AG04450 (cell line): ENCODE data around the gene MYO10. TPM values are rescaled to one million over a fixed set of nuclear protein-coding genes. Genes with fewer than 3 reads are reported as not detected.
"Not testable (repeated sequence)": the region's sequence is repeated elsewhere in the genome, so short reads cannot be mapped to it uniquely, and the experiment has no call there.

Source experiments
- CTCF ChIA-PET: fragments of 300-600, 350-600 bp; formaldehyde crosslinking; extraction: SDS; loops from one replicate; lab custom pipeline; 2022; ENCODE audit warnings: antibody characterized with exemption, inconsistent platforms; lab: Charles Lee
- POLR2A ChIA-PET: fragments of 350-600 bp; formaldehyde crosslinking; extraction: SDS; loops from one replicate; lab custom pipeline; 2021; ENCODE audit warnings: antibody characterized with exemption, inconsistent platforms; lab: Yijun Ruan, JAX
- DNase-seq: peaks from one replicate; pipeline ENCODE4 v3.0.0-alpha.2; 2011; ENCODE audit warnings: low read depth, low spot score
- H3K27ac ChIP-seq: one replicate; pipeline ENCODE4 v1.5.1; 2012; ENCODE audit warnings: low read depth, low read length, control low read depth
- H3K27me3 ChIP-seq: one replicate; pipeline ENCODE4 v1.6.0; 2012; ENCODE audit warnings: low read length; ENCODE audit not compliant: control insufficient read depth, insufficient read depth
- H3K4me3 ChIP-seq: 2 replicates; pipeline ENCODE4 v1.5.1; 2011; ENCODE audit warnings: mild to moderate bottlenecking, low read depth, low read length, control low read depth
- H3K9me3 ChIP-seq: 2 replicates; pipeline ENCODE4 v1.5.1; 2012; ENCODE audit warnings: low read length; ENCODE audit not compliant: control insufficient read depth, insufficient read depth
- polyA plus RNA-seq: library from polyadenylated mRNA; depleted of rRNA; stranded (reverse); fragments of >200 nt; gene quantifications from 2 replicates; pipeline ENCODE4 v1.2.3, GENCODE V29; 2011
- TF ChIP-seq, protein P1 (sequence below): IDR thresholded peaks from 2 replicates; pipeline ENCODE4 v1.5.1; 2011; ENCODE audit warnings: low read depth, low read length, control low read depth, inconsistent platforms

The MYO10 gene
- polyA plus RNA-seq, 1 experiment: 37.0 TPM

DNA sequence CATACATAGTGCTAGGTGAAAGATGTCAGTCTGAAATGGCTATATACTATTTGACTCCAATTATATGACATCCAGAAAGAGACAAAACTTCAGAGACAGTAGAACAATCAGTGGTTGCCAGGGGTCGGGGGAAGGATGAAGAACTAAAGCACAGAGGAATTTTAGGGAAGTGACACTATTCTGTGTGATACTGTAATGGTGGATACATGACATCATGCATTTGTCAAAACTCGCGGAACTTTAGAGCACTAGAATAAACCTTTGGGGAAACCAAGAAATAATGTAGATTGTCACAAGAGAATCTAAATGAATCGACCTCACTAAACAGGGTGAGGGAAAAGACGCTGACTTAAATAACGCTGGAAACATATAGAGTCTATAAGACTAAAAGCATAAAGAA, 212.3 kb downstream of the MYO10 start:
- ChIA-PET CTCF (no interaction called here), POLR2A (no interaction called here)
- no peak overlapping the region for H3K27ac ChIP-seq
- no peaks in the 10 kb centered on the region for H3K27me3 ChIP-seq
- TF ChIP-seq, protein P1, sequence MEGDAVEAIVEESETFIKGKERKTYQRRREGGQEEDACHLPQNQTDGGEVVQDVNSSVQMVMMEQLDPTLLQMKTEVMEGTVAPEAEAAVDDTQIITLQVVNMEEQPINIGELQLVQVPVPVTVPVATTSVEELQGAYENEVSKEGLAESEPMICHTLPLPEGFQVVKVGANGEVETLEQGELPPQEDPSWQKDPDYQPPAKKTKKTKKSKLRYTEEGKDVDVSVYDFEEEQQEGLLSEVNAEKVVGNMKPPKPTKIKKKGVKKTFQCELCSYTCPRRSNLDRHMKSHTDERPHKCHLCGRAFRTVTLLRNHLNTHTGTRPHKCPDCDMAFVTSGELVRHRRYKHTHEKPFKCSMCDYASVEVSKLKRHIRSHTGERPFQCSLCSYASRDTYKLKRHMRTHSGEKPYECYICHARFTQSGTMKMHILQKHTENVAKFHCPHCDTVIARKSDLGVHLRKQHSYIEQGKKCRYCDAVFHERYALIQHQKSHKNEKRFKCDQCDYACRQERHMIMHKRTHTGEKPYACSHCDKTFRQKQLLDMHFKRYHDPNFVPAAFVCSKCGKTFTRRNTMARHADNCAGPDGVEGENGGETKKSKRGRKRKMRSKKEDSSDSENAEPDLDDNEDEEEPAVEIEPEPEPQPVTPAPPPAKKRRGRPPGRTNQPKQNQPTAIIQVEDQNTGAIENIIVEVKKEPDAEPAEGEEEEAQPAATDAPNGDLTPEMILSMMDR: no peak
- DNase-seq: no peak
- H3K9me3 ChIP-seq: no peaks in the 10 kb centered on the region
- no peak overlapping the region for H3K4me3 ChIP-seq

DNA sequence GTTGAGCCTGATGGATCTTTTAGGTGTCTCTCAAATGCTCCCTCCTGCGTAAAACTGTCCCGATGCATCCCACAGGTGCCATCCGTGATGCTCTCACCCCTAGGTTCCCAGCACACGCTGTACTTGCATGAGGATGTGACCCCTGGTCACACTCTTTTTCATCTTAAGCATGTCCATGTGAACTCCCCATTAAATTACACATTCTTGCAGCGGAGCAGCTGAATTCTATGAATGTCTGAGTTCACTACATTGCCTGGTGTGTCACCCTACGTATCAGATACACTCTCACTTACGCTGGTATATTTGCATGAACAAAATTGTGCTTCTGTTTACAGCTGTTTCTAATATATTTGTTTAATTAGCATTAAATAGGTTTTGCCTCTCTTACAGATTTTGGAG, 214.0 kb downstream of the MYO10 start:
- H3K27ac ChIP-seq: no peak overlapping the region
- H3K4me3 ChIP-seq: no peak overlapping the region
- ChIA-PET POLR2A (no interaction called here), CTCF (no interaction called here)
- TF ChIP-seq, protein P1: no peak
- no peaks in the 10 kb centered on the region for H3K9me3 ChIP-seq
- DNase-seq: no peak
- H3K27me3 ChIP-seq: no peaks in the 10 kb centered on the region

DNA sequence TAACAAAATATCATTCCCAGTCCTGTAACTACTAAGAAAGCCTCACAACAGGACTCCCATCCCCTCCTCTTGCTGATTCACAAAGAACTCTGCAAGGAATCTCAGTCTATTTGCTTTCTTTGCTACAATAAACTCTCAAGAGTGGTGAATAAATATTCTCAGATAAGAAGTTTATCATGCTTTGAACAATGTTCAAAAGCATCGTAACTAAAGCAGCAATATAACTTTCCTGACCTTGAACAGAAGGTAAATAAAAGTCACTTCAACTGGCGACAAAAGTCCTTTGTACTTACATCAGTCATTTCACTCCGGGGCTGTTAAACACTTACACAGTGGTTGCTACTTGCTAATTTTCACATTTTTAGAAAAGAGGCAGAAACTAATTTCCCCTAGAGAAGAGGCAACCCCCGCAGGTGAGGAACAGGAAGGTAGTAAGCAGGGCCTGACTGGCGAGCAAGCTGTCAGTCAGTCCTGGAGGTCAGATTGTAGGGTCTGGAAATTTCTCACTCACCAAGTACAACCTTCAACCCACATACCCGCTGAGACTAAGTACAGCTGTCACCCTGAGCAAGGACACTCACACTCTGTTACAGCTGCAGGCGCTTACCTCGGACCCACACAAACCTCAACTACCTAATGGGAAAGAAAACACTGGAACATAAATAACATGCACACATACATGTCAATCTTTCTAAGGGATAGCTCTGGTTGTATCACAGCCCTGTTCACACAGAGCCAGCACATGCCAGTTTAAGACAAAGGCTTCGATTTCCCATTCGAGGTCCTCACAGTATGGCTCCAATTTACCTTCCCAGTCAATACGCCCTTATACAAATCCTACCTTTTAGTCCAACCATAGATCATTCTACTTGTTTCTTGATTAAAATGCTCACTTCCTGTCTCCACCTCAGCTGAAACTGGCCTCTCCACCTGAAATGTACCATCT, 214.7 kb downstream of the MYO10 start:
- H3K27ac ChIP-seq: no peak overlapping the region
- H3K9me3 ChIP-seq: no peaks in the 10 kb centered on the region
- ChIA-PET POLR2A (no interaction called here), CTCF (interaction anchor here (0.7 kb wide), 1 partner anchor 467 kb away, joined by 3 read pairs; no protein-coding TSS in a partner anchor)
- H3K4me3 ChIP-seq: no peak overlapping the region
- no peak for DNase-seq
- no peaks in the 10 kb centered on the region for H3K27me3 ChIP-seq
- TF ChIP-seq, protein P1: no peak

DNA sequence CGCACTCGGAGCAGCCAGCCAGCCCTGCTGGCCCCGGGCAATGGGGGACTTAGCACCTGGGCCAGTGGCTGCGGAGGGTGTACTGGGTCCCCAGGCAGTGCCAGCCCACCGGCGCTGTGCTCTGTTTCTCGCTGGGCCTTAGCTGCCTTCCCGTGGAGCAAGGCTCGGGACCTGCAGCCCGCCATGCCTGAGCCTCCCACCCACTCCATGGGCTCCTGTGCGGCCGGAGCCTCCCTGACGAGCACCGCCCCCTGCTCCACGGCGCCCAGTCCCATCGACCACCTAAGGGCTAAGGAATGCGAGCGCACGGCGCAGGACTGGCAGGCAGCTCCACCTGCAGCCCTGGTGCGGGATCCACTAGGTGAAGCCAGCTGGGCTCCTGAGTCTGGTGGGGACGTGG, 218.1 kb downstream of the MYO10 start:
- H3K27ac ChIP-seq, CTCF ChIA-PET, H3K9me3 ChIP-seq, H3K4me3 ChIP-seq, H3K27me3 ChIP-seq, DNase-seq, POLR2A ChIA-PET: not testable (repeated sequence)

DNA sequence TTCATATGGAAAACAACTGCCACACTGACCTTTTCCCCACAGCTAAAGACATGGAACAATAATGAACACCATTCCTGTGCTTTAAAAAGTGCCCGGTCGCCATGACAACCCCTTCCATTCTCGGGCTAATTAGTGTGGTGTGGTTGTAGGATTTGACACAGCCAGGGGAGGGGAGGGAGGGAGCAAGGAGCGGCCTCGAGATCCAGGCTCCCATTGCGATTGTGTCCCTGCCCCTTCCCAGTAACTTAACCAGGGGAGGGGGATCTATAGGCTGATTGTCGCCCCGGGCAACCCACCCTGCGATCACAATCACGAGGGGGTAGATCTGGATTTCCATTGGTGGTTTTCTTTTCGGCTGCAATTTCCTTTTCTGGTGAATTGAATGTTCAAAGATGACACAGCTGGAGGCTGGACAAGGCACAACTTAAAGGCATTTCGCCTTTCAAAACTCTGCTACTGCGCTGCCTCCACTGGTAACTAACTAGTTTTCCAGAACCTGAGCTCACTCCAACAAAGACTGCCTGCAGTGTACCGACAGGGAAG, 222.6 kb downstream of the MYO10 start:
- no peaks in the 10 kb centered on the region for H3K27me3 ChIP-seq
- ChIA-PET CTCF (interaction anchor here (1.3 to 1.4 kb wide), 2 partner anchors 20 to 24 kb away, joined by 3 read pairs; no protein-coding TSS in a partner anchor), POLR2A (interaction anchor here (0.6 to 0.7 kb wide), 2 partner anchors 12 to 1345 kb away, joined by 3 read pairs; no protein-coding TSS in a partner anchor)
- TF ChIP-seq, protein P1: no peak
- DNase-seq: no peak
- H3K27ac ChIP-seq: no peak overlapping the region
- no peak overlapping the region for H3K4me3 ChIP-seq
- H3K9me3 ChIP-seq: no peaks in the 10 kb centered on the region
